HFFc6 (cell line): Measurements from ENCODE around the gene PACSIN1. TPM values are rescaled to one million over a fixed set of nuclear protein-coding genes. Genes with fewer than 3 reads are reported as not detected.

ENCODE experiments used
- DNase-seq: peaks from one replicate; pipeline ENCODE4 v3.0.0-alpha.2; 2018
- H3K27ac Mint-ChIP-seq: 2 replicates; pipeline ENCODE4 v1.8.0; 2020; ENCODE audit warnings: mild to moderate bottlenecking, mixed read lengths
- H3K27me3 Mint-ChIP-seq: 2 replicates; pipeline ENCODE4 v1.8.0; 2021; ENCODE audit warnings: mild to moderate bottlenecking, moderate library complexity, mixed read lengths; ENCODE audit not compliant: insufficient read depth
- H3K36me3 Mint-ChIP-seq: 2 replicates; pipeline ENCODE4 v1.8.0; 2021; ENCODE audit warnings: low read depth, mixed read lengths
- H3K4me1 Mint-ChIP-seq: 2 replicates; pipeline ENCODE4 v1.8.0; 2020; ENCODE audit warnings: low read depth, mixed read lengths
- H3K4me3 Mint-ChIP-seq: 2 replicates; pipeline ENCODE4 v1.8.0; 2020; ENCODE audit warnings: mild to moderate bottlenecking, moderate library complexity, mixed read lengths
- H3K9me3 Mint-ChIP-seq: 2 replicates; pipeline ENCODE4 v1.8.0; 2020; ENCODE audit warnings: mild to moderate bottlenecking, mixed read lengths
- total RNA-seq, 6 experiments: library from RNA; stranded (reverse); fragmentation: NEBNext Ultra II Directional; extraction: Animal tissue kit (Norgen Biotek cat#: 25700); gene quantifications; 2 replicates in 1 of 6; 3 replicates in 5 of 6; pipeline ENCODE4 v1.2.3, GENCODE V29; 2021
- TF ChIP-seq, protein P1 (sequence below): fragments of 200-600 bp; sonication (generic); IDR thresholded peaks from 2 replicates; pipeline ENCODE4 v1.5.0; 2021; ENCODE audit warnings: antibody characterized with exemption, mild to moderate bottlenecking

The PACSIN1 gene
- total RNA-seq, 6 experiments from 2014 or later = not detected

DNA sequence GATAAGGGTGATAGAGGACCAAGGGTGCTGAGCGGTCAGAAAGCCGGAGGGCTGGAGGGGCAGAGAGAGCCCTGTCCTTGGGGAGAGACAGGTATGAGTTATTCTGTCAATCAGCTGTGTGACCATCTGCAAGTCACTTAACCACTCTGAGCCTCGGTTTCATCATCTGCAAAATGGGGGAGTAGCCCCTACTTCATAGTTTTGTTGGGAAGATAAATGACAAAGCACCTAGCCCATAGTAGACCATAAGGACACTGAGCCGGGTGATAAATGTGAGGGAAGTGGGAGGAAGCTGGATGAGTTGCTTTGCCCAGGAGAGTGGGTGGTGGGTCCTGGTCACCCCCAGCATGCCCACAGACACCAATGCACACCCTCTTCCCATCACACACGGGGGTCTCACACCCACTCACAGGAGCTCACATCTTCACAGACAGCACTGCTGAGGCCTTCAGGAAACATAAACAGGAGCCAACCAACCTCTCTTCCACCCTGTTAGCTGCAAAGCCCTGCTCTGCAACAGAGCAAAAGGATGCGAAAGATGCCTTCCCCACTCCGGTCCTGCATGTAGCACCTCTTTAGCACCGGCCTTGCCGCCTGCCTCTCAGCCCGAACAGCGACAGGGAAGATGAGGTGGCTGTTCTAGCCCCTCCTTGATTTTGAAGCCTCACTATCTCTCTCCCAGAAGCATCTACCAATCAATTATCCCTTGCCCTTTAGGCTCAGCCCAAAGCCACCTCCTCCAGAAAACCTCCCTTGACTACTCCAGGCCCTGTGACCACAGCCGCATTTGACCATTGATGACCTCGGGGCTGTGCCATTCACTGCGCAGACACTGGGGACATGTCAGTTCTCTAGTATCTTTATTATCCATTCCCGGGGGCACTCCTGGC lies 71.3 kb downstream of the PACSIN1 start:
- no peak for DNase-seq
- no peak overlapping the region for H3K27ac Mint-ChIP-seq
- H3K27me3 Mint-ChIP-seq = peaks cover 2% of the 10 kb centered on the region

DNA sequence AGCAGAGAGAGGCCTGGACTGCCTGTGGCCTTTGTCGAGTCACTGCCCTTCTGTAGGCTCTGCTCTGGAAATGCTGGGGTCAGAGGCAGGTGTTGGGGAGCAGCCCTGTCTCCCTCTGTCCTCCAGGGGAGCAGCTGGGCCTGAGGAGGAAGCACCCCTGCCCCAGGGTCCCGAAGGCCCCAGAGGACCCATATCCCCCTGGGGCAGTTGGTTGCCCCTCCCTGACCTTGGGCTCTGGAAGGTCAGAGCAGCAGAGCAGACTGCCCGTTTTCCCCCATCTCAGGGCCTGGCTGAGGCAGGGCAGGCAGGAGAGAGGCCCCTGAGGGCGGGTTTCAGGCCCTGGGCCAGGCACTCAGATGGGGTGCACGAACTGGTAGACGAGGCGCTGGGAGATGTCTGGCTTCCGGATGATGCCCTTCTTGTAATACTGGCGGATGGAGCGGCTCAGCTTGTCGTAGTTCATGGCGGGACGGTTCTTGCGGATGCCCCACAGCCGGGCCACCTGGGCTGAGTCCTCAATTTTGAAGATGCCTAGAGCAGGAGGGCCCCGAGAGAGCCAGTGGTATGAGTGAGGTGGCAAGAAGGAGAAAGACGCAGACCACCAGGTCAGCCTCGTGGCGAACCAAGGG lies 72.2 kb downstream of the PACSIN1 start:
- H3K36me3 Mint-ChIP-seq = no peaks in the 10 kb centered on the region
- DNase-seq = no peak
- peaks cover 2% of the 10 kb centered on the region for H3K4me1 Mint-ChIP-seq
- TF ChIP-seq, protein P1, sequence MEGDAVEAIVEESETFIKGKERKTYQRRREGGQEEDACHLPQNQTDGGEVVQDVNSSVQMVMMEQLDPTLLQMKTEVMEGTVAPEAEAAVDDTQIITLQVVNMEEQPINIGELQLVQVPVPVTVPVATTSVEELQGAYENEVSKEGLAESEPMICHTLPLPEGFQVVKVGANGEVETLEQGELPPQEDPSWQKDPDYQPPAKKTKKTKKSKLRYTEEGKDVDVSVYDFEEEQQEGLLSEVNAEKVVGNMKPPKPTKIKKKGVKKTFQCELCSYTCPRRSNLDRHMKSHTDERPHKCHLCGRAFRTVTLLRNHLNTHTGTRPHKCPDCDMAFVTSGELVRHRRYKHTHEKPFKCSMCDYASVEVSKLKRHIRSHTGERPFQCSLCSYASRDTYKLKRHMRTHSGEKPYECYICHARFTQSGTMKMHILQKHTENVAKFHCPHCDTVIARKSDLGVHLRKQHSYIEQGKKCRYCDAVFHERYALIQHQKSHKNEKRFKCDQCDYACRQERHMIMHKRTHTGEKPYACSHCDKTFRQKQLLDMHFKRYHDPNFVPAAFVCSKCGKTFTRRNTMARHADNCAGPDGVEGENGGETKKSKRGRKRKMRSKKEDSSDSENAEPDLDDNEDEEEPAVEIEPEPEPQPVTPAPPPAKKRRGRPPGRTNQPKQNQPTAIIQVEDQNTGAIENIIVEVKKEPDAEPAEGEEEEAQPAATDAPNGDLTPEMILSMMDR = no peak
- no peak overlapping the region for H3K4me3 Mint-ChIP-seq
- H3K9me3 Mint-ChIP-seq = no peaks in the 10 kb centered on the region
- peaks cover 2% of the 10 kb centered on the region; the same call in 1 of the 2 replicates for H3K27me3 Mint-ChIP-seq
- no peak overlapping the region for H3K27ac Mint-ChIP-seq

More for the DNA sequence above, 71.3 kb downstream of the PACSIN1 start:
- H3K36me3 Mint-ChIP-seq = no peaks in the 10 kb centered on the region
- TF ChIP-seq, protein P1 = no peak
- no peak overlapping the region for H3K4me3 Mint-ChIP-seq
- no peaks in the 10 kb centered on the region for H3K4me1 Mint-ChIP-seq
- no peaks in the 10 kb centered on the region for H3K9me3 Mint-ChIP-seq

DNA sequence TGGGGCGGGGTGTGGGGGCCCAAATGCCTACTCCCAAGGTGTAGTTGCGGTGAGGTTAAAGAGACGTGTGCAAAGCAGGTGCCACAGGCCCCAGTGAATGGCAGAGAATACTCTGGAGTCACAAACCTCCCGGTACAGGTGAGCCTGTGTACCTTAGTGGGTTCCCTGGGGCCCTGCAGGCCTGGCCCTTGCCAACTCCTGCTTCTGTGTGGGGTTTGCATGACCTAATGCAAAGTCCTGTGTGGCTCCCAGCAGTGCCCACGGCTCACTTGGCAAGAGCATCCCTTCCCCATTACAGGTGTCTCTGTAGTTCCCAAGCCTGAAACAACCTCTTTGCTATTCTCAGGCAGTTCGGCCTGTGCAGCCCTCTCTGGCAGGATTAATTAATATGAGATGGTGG lies 72.7 kb downstream of the PACSIN1 start:
- H3K36me3 Mint-ChIP-seq = no peaks in the 10 kb centered on the region
- peaks cover 2% of the 10 kb centered on the region; the same call in 1 of the 2 replicates for H3K27me3 Mint-ChIP-seq
- H3K27ac Mint-ChIP-seq = no peak overlapping the region
- DNase-seq = no peak
- H3K4me3 Mint-ChIP-seq = no peak overlapping the region
- H3K4me1 Mint-ChIP-seq = peaks cover 7% of the 10 kb centered on the region
- TF ChIP-seq, protein P1 = no peak
- no peaks in the 10 kb centered on the region for H3K9me3 Mint-ChIP-seq

DNA sequence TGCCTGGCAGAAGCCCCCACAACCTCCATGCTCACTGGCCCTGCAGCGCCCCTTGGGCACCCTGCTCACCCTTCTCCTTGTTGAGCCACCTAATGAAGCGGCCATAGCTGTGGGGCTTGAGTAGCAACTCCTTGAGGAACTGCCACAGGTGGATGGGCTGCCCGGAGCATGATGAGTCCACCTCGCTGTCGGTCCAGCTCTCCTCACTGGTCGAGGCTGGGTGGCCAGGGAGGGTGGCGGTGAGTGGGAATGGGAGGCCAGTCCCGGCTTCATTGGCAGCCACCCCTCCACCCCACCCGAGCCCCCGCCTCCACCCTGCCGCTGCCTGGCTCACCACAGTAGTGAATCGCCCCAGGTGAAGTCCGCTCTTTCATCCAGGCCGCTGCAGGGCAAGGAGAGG lies 73.3 kb downstream of the PACSIN1 start:
- TF ChIP-seq, protein P1 = no peak
- DNase-seq = no peak
- Mint-ChIP-seq H3K4me3 (no peak overlapping the region), H3K27me3 (peaks cover 2% of the 10 kb centered on the region; the same call in 1 of the 2 replicates), H3K9me3 (no peaks in the 10 kb centered on the region), H3K27ac (no peak overlapping the region), H3K4me1 (peaks cover 10% of the 10 kb centered on the region), H3K36me3 (no peaks in the 10 kb centered on the region)

DNA sequence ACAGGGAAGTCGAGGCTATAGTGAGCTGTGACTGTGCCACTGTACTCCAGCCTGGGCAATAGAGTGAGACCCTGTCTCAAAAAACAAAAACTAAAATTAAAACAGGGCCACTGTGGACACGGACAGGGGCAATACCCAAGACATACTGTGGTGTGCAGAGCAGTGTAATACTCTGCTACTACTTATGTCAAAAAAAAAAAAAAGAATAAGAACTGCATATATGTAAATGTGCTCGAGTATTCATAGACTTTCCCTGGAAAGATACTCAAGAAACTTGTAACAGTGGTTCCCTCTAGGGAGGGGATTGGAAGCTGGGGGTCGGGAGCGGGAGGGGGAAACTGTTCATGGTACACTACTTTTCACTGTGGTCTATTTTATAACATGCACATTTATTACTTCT lies 74.3 kb downstream of the PACSIN1 start:
- Mint-ChIP-seq H3K9me3 (no peaks in the 10 kb centered on the region), H3K4me1 (peaks cover 10% of the 10 kb centered on the region), H3K4me3 (no peak overlapping the region), H3K27ac (no peak overlapping the region), H3K36me3 (no peaks in the 10 kb centered on the region), H3K27me3 (peaks cover 2% of the 10 kb centered on the region; the same call in 1 of the 2 replicates)
- no peak for DNase-seq
- TF ChIP-seq, protein P1 = no peak
